GM21390 (cell line): ENCODE measurements around the gene SVIL.

Experiments used
- ATAC-seq: cut with Tn5 transposase; IDR thresholded peaks from one replicate; pipeline ENCODE4 v1.9.1; 2021; ENCODE audit not compliant: unreplicated experiment

Gene SVIL

DNA sequence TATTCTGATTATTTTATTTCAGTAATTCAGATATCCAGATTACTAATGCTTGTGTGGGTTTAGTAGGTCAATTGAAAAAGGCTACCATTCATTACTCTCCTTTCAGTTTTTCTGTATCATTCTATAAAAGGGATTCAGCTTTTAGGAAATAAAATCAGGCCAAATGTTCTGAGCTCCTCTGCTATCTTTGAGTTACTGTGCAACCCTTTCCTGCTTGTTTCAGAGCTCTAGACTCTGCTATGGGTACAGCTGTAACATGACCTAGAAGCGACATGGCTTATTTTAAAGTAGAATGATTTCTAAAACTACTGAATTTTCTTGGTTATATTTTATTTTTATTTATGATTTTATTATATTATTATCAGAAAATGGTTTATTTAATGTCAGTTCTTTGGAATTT lies 203.1 kb downstream of the SVIL start:
- no peak for ATAC-seq

DNA sequence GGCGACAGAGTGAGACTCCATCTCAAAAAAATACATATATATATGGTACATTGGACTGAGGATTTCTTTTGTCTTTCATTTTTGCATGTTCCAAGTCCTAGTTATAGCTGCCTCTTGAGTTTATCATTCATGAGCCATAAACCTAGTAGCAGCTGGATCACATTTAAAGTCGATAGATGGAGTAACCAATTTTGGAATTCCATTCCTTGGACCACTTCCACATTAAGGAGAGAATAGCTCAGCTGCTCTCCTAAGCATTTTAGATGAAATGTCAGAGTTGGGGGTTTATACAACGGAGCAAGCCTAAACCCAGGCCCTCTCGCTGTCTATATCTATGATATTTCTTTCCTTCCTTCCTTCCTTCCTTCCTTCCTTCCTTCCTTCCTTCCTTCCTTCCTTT lies 204.7 kb downstream of the SVIL start:
- ATAC-seq, result no peak

DNA sequence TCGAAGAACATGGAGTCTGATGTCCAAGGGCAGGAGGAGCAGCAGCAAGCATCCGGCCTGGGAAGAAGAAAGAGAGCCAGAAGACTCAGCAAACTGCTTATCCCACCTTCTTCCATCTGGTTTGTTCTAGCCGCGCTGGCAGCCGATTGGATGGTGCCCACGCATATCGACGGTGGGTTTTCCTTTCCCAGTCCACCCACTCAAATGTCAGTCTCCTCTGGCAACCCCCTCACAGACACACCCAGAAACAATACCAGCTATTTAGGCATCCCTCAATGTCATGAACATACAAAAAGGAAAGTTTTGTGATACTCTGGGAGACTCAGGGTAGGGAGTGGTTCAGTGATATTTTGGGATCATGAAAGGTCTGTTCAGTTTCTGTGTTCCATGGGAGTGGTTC lies 206.3 kb downstream of the SVIL start:
- no peak for ATAC-seq

DNA sequence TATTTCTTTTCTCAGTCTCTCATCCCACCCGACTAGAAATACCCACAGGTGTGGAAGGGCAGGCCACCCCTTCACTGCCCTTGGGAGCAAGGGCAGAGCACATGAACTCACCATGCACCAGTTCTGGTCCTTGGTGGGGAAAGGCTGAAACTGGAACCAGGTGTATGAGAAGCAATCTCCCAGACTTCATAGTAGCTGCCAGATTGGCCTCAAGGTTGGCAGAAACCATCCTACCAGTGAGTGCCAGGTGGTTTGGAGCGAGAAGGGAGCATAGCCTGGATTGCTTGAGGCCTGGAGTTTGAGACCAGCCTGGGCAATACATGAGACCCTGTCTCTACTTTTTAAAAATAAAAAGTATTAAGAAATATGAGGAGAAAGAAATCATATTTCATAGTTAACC lies 207.1 kb downstream of the SVIL start:
- no peak for ATAC-seq

GRCh38 chr10:29426420-29426819 lies 208.4 kb downstream of the SVIL start:
- no peak for ATAC-seq

DNA sequence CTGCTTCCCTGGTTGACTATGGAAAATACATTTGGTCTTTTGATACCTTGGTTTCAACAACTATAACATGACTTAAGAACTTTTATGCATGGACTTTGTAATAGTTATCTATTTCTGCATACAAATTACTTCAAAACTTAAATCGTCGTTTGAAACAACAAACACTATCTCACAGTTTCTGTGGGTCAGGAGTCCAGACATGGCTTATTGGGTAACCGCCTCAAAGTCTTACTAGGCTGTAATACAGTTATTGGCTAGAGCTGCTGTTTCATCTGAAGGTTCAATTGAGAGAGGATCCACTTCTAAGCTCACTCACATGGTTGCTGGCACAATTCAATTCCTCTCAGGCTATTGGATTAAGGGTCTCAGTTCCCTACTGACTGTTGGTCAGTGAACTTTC lies 210.8 kb downstream of the SVIL start:
- ATAC-seq, result no peak

GRCh38 chr10:29420744-29421143 lies 214.0 kb downstream of the SVIL start:
- ATAC-seq, result no peak

GRCh38 chr10:29417324-29417723 lies 217.4 kb downstream of the SVIL start:
- ATAC-seq, result no peak

DNA sequence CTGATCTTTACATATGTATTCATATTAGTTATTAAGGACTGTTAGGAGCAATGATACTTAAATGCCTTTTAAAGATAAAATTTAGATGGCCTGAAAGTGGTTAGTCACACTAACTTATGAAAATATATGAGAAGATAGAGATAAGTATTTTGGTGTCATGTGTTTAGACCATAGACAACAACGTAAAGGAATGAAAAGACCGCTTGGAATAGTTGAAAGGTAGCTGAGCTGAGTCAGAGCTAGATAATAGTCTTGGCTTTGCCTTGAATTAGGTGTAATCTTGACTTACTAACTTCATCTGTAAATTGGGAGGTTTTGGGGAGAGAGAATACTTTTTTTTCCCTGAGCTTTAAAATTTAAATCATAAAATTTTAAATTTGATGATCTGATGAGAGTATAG lies 218.9 kb downstream of the SVIL start:
- no peak for ATAC-seq

- ATAC-seq, result no peak
These were observed 220.3 kb downstream of the SVIL start for GRCh38 chr10:29414501-29414900.

DNA sequence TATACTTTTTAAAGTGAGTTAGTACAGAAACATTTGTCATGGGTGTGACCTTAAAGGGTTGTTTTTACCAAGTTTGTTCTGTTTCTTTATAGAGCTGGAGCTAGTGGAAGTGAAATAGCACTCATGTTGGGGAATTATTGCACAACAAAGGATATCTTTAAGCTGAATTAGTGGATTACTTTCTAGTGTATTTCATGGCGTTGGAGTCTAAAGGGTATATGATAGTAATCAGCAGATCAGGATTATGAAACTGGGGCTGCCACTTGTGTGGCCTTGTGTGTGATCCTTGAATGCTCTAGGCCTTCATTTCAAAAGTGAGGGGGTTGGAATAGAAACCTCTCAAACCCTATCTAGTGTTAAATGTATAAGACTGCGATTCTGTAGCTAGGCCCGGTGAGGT lies 222.3 kb downstream of the SVIL start:
- no peak for ATAC-seq

GRCh38 chr10:29411666-29412315 lies 223.0 kb downstream of the SVIL start:
- ATAC-seq, result no peak

DNA sequence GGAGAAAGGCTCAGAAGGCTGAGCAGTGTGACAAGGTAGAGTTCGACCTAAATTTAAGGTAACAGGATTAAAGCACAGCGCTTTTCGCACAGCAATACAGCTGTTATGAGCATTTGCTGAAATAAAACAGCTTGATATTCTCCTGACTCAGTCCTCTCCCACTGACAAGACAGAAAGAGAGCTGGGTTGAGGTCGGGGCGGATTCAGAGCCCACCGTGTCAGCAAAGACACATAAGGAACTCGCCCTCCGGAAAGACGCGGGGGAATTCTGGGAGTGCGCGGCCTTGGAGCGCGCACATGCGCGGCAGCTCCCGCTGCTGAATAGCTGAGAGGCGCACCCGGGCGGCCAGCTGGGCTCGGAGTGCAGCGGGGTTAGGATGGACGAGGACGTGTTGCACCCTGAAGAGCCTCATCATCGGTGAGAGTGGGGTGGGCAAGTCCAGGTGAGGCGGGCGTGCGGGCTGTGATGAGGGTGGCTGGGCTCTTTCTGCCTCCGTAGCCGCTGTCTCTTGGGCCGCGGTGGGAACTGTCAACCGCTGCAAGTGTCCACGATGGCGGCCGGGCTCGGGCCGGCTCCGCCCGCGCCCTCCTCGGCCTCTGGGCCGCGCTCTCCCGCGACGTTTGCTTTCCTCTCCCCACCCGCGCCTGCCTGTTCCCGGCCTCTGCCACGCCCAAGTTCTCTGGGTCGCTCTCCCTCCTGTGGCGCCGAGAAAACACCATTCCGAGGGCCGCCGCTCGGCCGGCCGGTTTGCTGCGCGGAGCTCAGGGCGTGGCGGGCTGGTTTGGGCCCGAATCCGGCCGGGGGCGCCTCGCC lies 225.3 kb downstream of the SVIL start:
- peak; percentile 66 for ATAC-seq

GRCh38 chr10:29408847-29409240 lies 225.9 kb downstream of the SVIL start:
- peak; percentile 10 for ATAC-seq
